HFFc6 (cell line): ENCODE data around the gene FBRSL1. TPM values are rescaled to one million over a fixed set of nuclear protein-coding genes. Genes with fewer than 3 reads are reported as not detected.

Experiments
- DNase-seq: peaks from one replicate; pipeline ENCODE4 v3.0.0-alpha.2; 2018
- H3K27ac Mint-ChIP-seq: 2 replicates; pipeline ENCODE4 v1.8.0; 2020; ENCODE audit warnings: mild to moderate bottlenecking, mixed read lengths
- H3K27me3 Mint-ChIP-seq: 2 replicates; pipeline ENCODE4 v1.8.0; 2021; ENCODE audit warnings: mild to moderate bottlenecking, moderate library complexity, mixed read lengths; ENCODE audit not compliant: insufficient read depth
- H3K36me3 Mint-ChIP-seq: 2 replicates; pipeline ENCODE4 v1.8.0; 2021; ENCODE audit warnings: low read depth, mixed read lengths
- H3K4me1 Mint-ChIP-seq: 2 replicates; pipeline ENCODE4 v1.8.0; 2020; ENCODE audit warnings: low read depth, mixed read lengths
- H3K4me3 Mint-ChIP-seq: 2 replicates; pipeline ENCODE4 v1.8.0; 2020; ENCODE audit warnings: mild to moderate bottlenecking, moderate library complexity, mixed read lengths
- H3K9me3 Mint-ChIP-seq: 2 replicates; pipeline ENCODE4 v1.8.0; 2020; ENCODE audit warnings: mild to moderate bottlenecking, mixed read lengths
- CTCF ChIP-seq: fragments of 200-600 bp; sonication (generic); IDR thresholded peaks from 2 replicates; pipeline ENCODE4 v1.5.0; 2021; ENCODE audit warnings: antibody characterized with exemption, mild to moderate bottlenecking
- total RNA-seq, 6 experiments: library from RNA; stranded (reverse); fragmentation: NEBNext Ultra II Directional; extraction: Animal tissue kit (Norgen Biotek cat#: 25700); gene quantifications; 2 replicates in 1 of 6; 3 replicates in 5 of 6; pipeline ENCODE4 v1.2.3, GENCODE V29; 2021

The FBRSL1 gene
- total RNA-seq, 6 experiments from 2014 or later, result 25.1 to 34.0 (median 30.1) TPM

GRCh38 chr12:132484183-132484890 is 5.6 kb upstream of the FBRSL1 start:
- DNase-seq, result no peak
- no peaks in the 10 kb centered on the region for H3K36me3 Mint-ChIP-seq
- no peak overlapping the region for H3K27ac Mint-ChIP-seq
- peaks cover 27% of the 10 kb centered on the region for H3K27me3 Mint-ChIP-seq
- TF ChIP-seq CTCF, result no peak
- H3K9me3 Mint-ChIP-seq, result no peaks in the 10 kb centered on the region
- no peaks in the 10 kb centered on the region for H3K4me1 Mint-ChIP-seq
- no peak overlapping the region for H3K4me3 Mint-ChIP-seq

GRCh38 chr12:132484891-132485441 is 5.0 kb upstream of the FBRSL1 start:
- no peak for TF ChIP-seq CTCF
- no peak for DNase-seq
- peaks cover 27% of the 10 kb centered on the region for H3K27me3 Mint-ChIP-seq
- no peaks in the 10 kb centered on the region for H3K36me3 Mint-ChIP-seq
- H3K9me3 Mint-ChIP-seq, result no peaks in the 10 kb centered on the region
- no peak overlapping the region for H3K27ac Mint-ChIP-seq
- H3K4me1 Mint-ChIP-seq, result no peaks in the 10 kb centered on the region
- H3K4me3 Mint-ChIP-seq, result no peak overlapping the region

GRCh38 chr12:132485619-132486018 is 4.3 kb upstream of the FBRSL1 start:
- Mint-ChIP-seq H3K36me3 (no peaks in the 10 kb centered on the region), H3K4me1 (no peaks in the 10 kb centered on the region), H3K27me3 (peaks cover 21% of the 10 kb centered on the region), H3K4me3 (no peak overlapping the region), H3K27ac (no peak overlapping the region), H3K9me3 (no peaks in the 10 kb centered on the region)
- TF ChIP-seq CTCF, result no peak
- no peak for DNase-seq

GRCh38 chr12:132486168-132486567 is 3.8 kb upstream of the FBRSL1 start:
- Mint-ChIP-seq H3K36me3 (no peaks in the 10 kb centered on the region), H3K4me3 (no peak overlapping the region), H3K27me3 (peaks cover 21% of the 10 kb centered on the region), H3K9me3 (no peaks in the 10 kb centered on the region), H3K4me1 (peaks cover 2% of the 10 kb centered on the region), H3K27ac (no peak overlapping the region)
- no peak for DNase-seq
- TF ChIP-seq CTCF, result no peak

- no peak for DNase-seq
- H3K27ac Mint-ChIP-seq, result no peak overlapping the region
- peaks cover 17% of the 10 kb centered on the region for H3K27me3 Mint-ChIP-seq
- H3K9me3 Mint-ChIP-seq, result no peaks in the 10 kb centered on the region
- no peak for TF ChIP-seq CTCF
- no peak overlapping the region for H3K4me3 Mint-ChIP-seq
- H3K4me1 Mint-ChIP-seq, result peaks cover 6% of the 10 kb centered on the region
- H3K36me3 Mint-ChIP-seq, result no peaks in the 10 kb centered on the region
These were observed 3.4 kb upstream of the FBRSL1 start for GRCh38 chr12:132486576-132486975.
